Measurements from ENCODE around the gene SLC9A1. TPM values are rescaled to one million over a fixed set of nuclear protein-coding genes. Genes with fewer than 3 reads are reported as not detected.

SLC9A1 gene
- total RNA-seq, 6 experiments from 2014 or later, result 1.7 to 4.3 (median 3.0) TPM

DNA sequence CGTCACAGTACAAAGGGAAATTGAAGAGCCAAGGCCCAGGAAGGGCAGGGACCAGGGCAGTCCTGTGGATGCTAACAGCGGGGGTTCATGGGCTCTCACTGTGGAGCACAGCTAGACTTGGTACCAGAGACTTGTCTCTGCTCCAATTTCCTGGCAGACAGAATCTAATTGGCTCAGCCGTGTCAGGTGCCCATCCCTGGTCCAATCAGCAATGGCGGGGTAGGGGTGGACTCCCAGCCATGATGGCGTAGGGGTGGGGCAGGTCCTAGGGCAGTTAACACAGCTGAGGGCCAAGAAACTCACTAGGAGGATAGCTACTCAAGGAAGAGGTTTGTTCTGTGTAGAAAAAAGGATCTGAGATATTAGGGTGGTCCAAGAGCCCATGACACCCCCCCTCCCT lies 102.4 kb downstream of the SLC9A1 start:
- Histone ChIP-seq H3K4me3 (no peak overlapping the region), H3K4me1 (no peaks in the 10 kb centered on the region), H3K36me3 (no peaks in the 10 kb centered on the region), H3K27ac (no peak overlapping the region), H3K27me3 (no peaks in the 10 kb centered on the region), H3K9me3 (no peaks in the 10 kb centered on the region)
- TF ChIP-seq POLR2A (IDR thresholded peaks at IDR 0.05), result no peak
- TF ChIP-seq, protein P1, sequence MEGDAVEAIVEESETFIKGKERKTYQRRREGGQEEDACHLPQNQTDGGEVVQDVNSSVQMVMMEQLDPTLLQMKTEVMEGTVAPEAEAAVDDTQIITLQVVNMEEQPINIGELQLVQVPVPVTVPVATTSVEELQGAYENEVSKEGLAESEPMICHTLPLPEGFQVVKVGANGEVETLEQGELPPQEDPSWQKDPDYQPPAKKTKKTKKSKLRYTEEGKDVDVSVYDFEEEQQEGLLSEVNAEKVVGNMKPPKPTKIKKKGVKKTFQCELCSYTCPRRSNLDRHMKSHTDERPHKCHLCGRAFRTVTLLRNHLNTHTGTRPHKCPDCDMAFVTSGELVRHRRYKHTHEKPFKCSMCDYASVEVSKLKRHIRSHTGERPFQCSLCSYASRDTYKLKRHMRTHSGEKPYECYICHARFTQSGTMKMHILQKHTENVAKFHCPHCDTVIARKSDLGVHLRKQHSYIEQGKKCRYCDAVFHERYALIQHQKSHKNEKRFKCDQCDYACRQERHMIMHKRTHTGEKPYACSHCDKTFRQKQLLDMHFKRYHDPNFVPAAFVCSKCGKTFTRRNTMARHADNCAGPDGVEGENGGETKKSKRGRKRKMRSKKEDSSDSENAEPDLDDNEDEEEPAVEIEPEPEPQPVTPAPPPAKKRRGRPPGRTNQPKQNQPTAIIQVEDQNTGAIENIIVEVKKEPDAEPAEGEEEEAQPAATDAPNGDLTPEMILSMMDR (IDR thresholded peaks at IDR 0.05), result no peak
- DNase-seq (no peak), ATAC-seq (no peak)
- intact Hi-C loops (cut with DNase I), result no loop called here
- WGBS (ENCODE audit: insufficient coverage, low coverage, low lambda C conversion rate, missing lambda C conversion rate), result 93% methylated on average over 3 of the region's 5 CpGs

DNA sequence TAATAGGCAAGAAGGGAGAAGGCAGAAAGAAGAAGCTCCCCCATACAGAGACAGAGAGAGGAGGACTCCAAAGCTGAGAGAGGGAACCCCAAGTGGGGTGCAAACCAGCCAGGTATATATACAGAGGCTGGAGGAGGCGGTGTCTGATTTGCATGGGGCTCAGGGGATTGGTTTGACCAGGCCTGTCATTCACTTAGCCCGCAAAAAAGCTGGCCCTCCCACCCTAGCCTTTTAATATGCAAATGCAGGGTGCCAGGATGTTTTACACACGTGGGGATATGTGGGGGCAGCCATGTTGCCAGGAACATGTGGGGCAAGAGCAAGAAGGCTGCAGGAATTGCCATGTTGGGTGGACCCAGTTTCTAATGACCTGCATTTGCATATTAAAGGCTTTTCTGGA lies 105.3 kb downstream of the SLC9A1 start:
- Histone ChIP-seq H3K4me1 (peaks cover 0 to 4% (median 0%) of the 10 kb centered on the region in 4 donors), H3K36me3 (no peaks in the 10 kb centered on the region), H3K4me3 (no peak overlapping the region), H3K27ac (no peak overlapping the region), H3K9me3 (no peaks in the 10 kb centered on the region), H3K27me3 (no peaks in the 10 kb centered on the region)
- intact Hi-C loops (cut with DNase I), result loop anchor here (5.0 kb wide), 1 partner anchor 48 kb away; no protein-coding TSS in a partner anchor
- DNase-seq (no peak), ATAC-seq (no peak)
- 37% methylated on average over 3 of the region's 3 CpGs for WGBS (ENCODE audit: insufficient coverage, low coverage, low lambda C conversion rate, missing lambda C conversion rate)
- TF ChIP-seq POLR2A (IDR thresholded peaks at IDR 0.05), result no peak
- TF ChIP-seq, protein P1 (IDR thresholded peaks at IDR 0.05), result no peak

DNA sequence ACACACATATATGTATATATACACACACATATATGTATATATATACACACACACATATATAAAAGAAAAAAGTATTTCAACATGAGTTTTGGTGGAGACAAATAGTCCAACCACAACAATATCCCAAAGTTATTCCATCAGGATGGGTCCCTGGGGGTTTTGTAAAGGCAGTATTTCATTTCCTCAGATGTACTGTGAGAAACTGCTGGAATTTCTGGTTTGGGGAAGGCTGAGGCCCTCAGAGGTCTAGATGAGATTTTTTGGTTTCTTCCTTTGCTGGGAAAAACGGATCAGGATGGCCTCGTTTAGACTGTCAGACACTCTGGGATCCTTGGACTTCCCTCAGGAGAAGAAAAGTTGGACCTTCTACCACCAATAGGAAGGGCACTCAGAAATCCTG lies 105.8 kb downstream of the SLC9A1 start:
- ATAC-seq (no peak), DNase-seq (no peak)
- Histone ChIP-seq H3K27ac (no peak overlapping the region), H3K27me3 (no peaks in the 10 kb centered on the region), H3K4me3 (no peak overlapping the region), H3K36me3 (no peaks in the 10 kb centered on the region), H3K4me1 (peaks cover 0 to 4% (median 0%) of the 10 kb centered on the region in 4 donors), H3K9me3 (no peaks in the 10 kb centered on the region)
- WGBS (ENCODE audit: insufficient coverage, low coverage, low lambda C conversion rate, missing lambda C conversion rate), result 68% methylated on average over 2 of the region's 2 CpGs
- TF ChIP-seq, protein P1 (IDR thresholded peaks at IDR 0.05), result no peak
- no peak for TF ChIP-seq POLR2A (IDR thresholded peaks at IDR 0.05)
- intact Hi-C loops (cut with DNase I), result loop anchor here (5.0 kb wide), 1 partner anchor 48 kb away; no protein-coding TSS in a partner anchor

Other genes with a start within 250 kb of the SLC9A1 start
- 10 to 100 TPM; 25.6 to 69.6 (median 43.0) TPM for gene NR0B2, start 241.2 kb downstream of the SLC9A1 start, total RNA-seq
- gene NUDC, start 233.4 kb downstream of the SLC9A1 start, total RNA-seq, result 10 to 100 TPM; 40.9 to 60.8 (median 48.4) TPM
- 1 to 10 TPM; 1.1 to 4.1 (median 2.5) TPM for gene KDF1, start 194.7 kb downstream of the SLC9A1 start, total RNA-seq
- gene TRNP1, start 161.4 kb downstream of the SLC9A1 start, total RNA-seq, result 10 to 100 TPM in 2 of 6 experiments, 1 to 10 TPM in 4; 2.0 to 24.8 (median 6.7) TPM
- gene TENT5B, start 142.3 kb downstream of the SLC9A1 start, total RNA-seq, result under 1 TPM in 4 of 6 experiments, not detected in 2; 0.11 to 0.49 (median 0.29) TPM
- 10 to 100 TPM; 17.6 to 22.7 (median 19.8) TPM for gene WDTC1, start 79.5 kb upstream of the SLC9A1 start, total RNA-seq
- 10 to 100 TPM; 15.1 to 22.6 (median 19.1) TPM for gene TMEM222, start 167.0 kb upstream of the SLC9A1 start, total RNA-seq
- 1 to 10 TPM in 1 of 6 experiments, under 1 TPM in 5; 0.37 to 1.7 (median 0.80) TPM for gene SYTL1, start 186.9 kb upstream of the SLC9A1 start, total RNA-seq
- 10 to 100 TPM in 2 of 6 experiments, 1 to 10 TPM in 4; 4.3 to 14.9 (median 5.6) TPM for gene MAP3K6, start 211.8 kb upstream of the SLC9A1 start, total RNA-seq
- 100 to 1,000 TPM in 4 of 6 experiments, 10 to 100 TPM in 2; 81.6 to 213 (median 111) TPM for gene FCN3, start 219.7 kb upstream of the SLC9A1 start, total RNA-seq
- under 1 TPM in 1 of 6 experiments, not detected in 5; 0.86 TPM for gene CD164L2, start 228.2 kb upstream of the SLC9A1 start, total RNA-seq
- gene GPR3, start 237.5 kb upstream of the SLC9A1 start, total RNA-seq, result under 1 TPM in 2 of 6 experiments, not detected in 4; 0.19 to 0.43 TPM

Data from right lobe of liver (tissue), 6 donors.